ENCODE results near the gene ITPRIPL2.

Gene ITPRIPL2

DNA sequence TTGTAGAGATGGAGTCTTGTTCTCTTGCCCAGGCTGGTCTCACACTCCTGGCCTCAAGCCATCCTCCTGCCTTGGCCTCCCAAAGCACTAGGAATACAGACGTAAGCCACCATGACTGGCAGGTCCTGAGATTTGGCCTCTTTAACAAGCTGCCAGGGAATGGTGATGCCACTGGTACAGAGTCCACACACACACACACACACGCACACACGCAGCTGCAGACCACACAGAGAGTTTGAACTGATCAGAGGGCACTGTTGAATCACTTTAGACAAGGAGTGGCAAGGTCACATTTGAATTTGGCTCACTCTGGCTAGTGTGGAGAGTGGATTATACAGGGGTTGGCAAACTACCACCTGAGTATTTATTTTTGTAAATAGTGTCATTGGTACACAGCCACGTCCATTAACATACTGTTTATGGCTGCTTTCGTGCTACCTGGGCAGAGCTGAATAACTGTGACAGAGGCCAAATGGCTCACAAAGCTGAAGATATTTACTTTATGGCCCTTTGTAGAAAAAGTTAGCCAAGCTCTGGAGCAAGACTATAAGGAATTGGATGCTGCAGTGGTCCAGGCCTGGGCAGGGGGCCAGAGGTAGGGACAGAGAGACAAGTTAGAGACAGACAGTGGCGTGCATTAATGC lies 9.9 kb downstream of the ITPRIPL2 start:
- DNase-seq, result no peak

DNA sequence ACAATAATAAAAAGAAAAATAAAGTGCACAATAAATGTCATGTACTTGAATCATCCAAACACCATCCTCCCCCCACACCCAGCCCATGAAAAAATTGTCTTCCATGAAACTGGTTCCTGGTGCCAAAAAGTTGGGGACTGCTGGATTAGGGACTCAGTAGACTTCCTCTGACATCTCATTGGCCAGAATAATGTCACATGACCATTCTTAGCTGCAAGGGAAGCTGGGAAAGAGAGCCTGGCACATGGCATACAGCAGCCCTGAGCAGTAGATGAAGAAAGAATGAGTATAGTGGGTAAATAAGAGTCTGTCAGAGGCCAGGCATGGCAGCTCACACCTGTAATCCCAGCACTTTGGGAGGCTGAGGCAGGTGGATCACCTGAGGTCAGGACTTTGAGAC lies 12.5 kb downstream of the ITPRIPL2 start:
- no peak for DNase-seq

DNA sequence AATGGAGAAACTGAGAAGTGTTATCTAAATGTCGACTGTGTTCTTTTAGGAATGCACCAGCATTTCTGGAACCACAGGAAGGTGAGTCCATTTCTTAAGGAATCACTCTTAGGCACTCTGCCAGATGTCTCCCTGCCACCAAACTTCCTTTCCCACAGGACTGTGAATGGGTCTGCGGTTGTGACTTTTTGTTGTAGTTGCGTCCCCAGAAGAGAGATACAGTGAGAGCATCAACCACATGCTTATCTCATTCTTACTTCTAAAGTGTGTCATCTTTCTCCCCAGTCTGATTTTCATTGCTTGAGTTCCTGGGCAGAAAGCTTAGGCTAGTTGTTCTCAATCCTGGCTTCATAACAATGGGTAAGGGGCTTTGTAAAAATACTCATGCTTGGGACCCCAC lies 13.4 kb downstream of the ITPRIPL2 start:
- DNase-seq, result no peak

- DNase-seq, result no peak
Observed at GRCh38 chr16:19127674-19128131, 13.9 kb downstream of the ITPRIPL2 start.

DNA sequence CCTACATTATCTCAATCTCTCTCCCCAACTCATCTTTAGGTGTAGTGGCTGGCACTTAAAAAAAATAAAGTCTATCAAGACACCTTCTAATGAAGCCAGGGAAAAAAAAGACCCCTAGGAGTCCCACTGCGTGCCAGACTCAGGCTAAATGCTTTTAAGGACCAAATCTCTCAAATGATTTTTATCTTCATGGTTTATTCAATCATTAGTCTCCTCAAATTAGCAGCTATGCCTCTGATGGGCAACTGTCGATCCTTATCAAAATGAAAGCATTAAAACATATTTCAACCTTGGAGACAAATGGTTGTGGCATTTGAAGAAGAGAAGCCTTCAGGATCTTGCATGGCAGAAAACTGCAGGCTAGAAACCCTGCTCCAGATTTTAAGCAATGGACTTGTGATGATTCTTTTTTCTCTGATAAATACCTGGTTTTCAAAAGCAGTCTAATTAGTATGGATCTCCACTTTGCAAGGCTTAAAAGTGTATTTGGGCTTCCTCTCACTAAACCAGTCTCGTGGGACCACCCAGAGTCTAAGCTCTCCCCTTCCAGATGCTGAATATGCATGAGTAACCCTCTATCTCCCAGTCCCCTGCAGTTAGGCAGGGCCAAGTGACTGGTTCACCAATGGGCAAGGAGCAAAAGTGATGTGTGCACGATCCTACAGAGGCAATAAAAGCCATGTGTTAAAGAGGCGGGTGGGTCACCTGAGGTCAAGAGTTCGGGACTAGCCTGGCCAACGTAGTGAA lies 14.9 kb downstream of the ITPRIPL2 start:
- no peak for DNase-seq

GRCh38 chr16:19130385-19130784 lies 16.6 kb downstream of the ITPRIPL2 start:
- DNase-seq, result no peak

DNA sequence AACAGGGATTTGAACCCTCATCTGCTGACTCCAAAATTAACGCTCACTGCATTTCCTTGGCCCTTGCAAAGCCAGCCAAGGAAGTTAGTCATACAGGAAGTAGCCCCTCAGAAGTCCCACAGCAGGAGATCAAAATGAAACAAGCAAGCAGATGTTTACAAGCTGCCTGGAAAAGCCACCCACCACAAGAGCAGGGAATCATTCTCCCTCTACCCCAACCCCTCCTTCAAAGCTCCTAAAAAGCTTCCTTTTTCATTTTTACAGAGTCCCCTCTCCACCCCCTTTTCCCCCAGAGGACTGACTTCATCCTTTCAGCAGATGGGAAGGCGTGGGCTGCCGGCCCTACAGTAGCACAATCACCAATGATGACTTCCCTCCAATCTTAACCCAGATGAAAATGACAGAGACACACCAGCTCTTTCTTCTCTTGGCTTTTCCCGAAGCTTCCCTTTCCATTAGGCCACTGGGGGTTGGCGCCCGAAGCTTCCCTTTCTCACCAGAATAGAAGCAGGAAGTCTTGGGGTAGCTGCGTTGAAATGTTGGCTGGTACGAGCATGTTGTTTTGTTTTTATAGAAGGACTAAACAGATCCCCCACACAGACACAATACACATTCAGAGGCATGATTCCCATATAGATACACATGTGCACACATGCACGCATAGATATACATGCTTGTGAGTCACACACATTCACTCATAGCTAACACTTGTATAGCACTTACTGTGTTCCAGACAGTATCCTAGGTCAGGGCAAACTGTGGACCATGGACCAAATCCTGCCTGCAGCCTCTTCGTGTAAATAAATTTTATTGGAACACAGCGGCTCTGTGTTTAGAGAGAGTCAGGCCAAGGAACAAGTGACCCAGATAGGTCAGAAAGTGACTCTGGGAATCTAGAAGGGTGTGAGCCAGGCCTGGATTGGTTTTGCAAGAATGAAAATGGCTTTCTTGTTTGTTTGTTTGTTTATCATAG lies 17.4 kb downstream of the ITPRIPL2 start:
- DNase-seq, result peak; percentile 23 to 36

GRCh38 chr16:19131825-19132218 lies 18.1 kb downstream of the ITPRIPL2 start:
- no peak for DNase-seq

- DNase-seq, result no peak
Observed at GRCh38 chr16:19132255-19132654, 18.5 kb downstream of the ITPRIPL2 start.

DNA sequence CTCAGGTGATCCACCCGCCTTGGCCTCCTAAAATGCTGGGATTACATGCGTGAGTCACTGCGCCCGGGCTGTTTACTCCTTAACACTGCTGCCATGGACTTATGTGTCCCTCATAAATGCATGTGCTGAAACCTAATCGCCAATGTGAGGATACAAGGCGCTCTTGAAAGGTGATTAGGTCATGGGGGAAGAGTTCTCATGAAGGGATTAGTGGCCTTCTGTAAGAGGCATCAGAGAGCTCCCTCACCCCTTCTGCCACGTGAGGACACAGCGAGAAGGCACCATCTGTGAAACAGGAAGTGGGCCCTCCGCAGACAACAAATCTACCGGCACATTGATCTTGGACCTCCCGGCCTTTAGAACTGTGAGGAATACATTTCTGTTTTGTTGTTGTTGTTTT lies 19.1 kb downstream of the ITPRIPL2 start:
- no peak for DNase-seq

DNA sequence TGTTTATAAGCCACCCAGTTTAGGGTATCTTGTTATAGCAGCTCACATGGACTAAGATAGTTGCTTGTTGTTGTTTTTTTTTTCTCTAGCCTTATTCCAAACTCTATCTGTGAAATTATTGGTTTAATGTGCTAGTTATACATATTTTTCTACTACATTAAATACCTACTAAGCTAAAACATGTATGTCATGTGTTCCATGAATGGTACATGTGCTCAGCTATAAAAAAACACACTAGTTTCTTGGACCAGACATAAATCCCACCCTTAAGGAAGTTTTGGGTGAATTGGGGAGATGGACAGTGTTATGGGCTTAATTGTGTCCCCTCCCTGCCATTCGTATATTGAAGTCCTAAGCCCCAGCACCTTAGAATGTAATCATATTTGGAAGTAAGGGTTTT lies 19.8 kb downstream of the ITPRIPL2 start:
- DNase-seq, result no peak

- no peak for DNase-seq
Observed at GRCh38 chr16:19135201-19135842, 21.6 kb downstream of the ITPRIPL2 start.

DNA sequence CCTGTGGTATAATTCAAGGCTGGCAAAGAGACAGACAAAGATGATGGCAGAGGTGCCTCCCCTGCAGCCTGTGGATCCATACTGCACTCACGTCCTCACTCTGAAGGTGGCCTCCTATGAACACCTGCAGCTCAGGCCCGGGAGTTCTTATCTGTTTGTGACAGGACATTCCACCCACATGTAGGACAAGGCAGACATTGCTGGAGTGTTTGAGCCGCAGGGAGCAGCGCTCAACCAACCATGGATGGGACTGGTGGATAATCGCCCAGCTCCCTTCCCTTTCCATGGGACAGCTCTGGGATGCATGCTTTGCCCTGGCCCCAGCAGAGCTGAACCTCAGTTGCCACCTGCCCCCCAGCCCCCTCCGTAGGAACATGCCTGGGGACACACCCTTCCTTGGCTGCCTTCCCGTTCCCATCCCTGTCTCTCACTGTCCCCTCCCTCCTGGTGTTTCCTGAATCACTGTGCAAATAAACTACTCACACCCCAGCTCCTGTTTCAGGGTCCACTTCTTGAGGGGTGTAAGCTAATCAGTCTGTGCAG lies 22.2 kb downstream of the ITPRIPL2 start:
- DNase-seq, result no peak

GRCh38 chr16:19136549-19137196 lies 22.9 kb downstream of the ITPRIPL2 start:
- DNase-seq, result no peak

GRCh38 chr16:19137201-19138128 lies 23.7 kb downstream of the ITPRIPL2 start:
- DNase-seq, result no peak

GRCh38 chr16:19138601-19139000 lies 24.8 kb downstream of the ITPRIPL2 start:
- DNase-seq, result no peak

DNA sequence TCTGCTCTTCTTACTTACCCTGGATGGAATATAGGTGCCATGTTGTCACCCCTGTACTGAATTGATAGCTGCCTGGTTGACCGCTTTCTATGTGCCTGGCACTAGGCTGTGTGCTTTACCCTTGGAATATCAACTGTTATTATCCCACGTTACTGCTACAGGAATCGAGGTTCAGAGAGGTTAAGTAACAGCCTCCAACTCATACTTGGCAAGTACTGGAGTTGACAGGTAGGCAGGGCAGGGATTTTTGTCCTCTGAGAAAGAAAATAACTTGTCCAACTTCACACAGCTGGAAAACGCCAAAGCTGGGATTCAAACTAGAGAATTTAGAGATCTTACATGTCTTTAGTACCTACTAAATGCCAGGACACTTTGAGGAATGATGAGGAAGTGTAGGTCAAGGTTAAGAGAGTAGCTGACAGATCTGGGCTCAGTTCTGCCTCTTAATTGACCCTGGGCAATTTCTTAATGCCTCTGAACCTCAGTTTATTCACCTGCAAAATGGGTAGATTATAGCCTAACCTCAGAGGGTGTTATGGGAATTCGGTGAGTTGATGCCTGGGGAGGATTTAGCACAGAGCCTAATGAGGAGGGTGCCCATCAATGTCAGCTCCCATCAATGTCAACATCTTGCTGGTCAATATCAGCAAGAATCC lies 25.8 kb downstream of the ITPRIPL2 start:
- no peak for DNase-seq

GRCh38 chr16:19140396-19140795 lies 26.6 kb downstream of the ITPRIPL2 start:
- no peak for DNase-seq

GRCh38 chr16:19142939-19143598 lies 29.3 kb downstream of the ITPRIPL2 start:
- no peak for DNase-seq

GRCh38 chr16:19143599-19143956 lies 29.8 kb downstream of the ITPRIPL2 start:
- no peak for DNase-seq

All from hippocampal formation (tissue), 2 donors.